Germinal center (tissue), 1 donor: ENCODE measurements around the gene NECTIN4.
"Not testable (repeated sequence)": the region's sequence is repeated elsewhere in the genome, so short reads cannot be mapped to it uniquely, and the experiment has no call there.

Source experiments
- DNase-seq: peaks from one replicate; pipeline ENCODE4 v3.0.0; 2012; ENCODE audit warnings: mixed read lengths, low spot score

NECTIN4 gene

GRCh38 chr1:161089251-161089924, at the start of gene NECTIN4:
NECTIN4 (minus strand) TSS chr1:161089558; CDS start chr1:161089296, 262 bp downstream.
- no peak for DNase-seq

GRCh38 chr1:161138431-161138830, 49.1 kb upstream of the NECTIN4 start:
- no peak for DNase-seq

- DNase-seq, result no peak
Observed at GRCh38 chr1:161137881-161138280, 48.5 kb upstream of the NECTIN4 start.

GRCh38 chr1:161133220-161133740, 43.9 kb upstream of the NECTIN4 start:
- DNase-seq, result no peak

DNA sequence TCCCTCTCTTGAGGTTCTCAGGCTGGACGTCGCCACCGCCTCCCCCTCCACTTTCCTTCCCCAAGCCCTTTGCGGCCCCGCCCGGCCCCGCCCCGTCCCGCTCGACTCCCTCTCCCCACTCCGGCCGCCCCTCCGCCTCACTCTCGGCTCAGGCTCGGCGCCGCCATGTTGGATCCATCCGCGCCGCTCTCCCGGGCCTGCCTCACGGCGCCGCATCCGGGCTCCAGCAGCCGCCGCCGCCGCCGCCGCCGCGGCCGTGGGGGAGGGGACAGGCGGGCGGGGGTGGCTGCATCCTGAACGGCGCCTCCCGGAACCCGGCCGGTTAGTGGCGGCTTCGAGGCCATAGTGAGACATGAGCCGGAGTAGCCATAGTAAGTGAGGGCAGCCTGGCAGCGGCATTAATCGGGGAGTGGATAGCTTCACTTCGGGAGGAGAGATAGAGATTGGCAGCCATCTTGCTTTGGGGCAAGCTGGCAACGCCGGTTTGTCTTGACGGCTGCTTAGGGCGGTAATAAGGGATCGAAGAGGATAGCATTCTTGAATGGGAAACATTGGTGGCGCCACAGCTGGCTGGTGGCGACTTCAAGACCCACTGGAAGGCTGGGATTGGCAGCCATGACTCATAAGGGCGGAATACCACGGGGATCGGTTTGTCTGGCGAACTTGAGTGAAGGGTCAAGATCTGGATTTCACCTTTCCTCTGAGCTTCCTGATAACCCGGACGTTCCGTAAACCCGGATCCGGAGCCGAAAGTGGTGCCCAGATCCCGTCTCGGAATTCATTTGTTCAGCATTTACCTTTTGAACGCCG, 43.3 kb upstream of the NECTIN4 start, which contains the start of gene DEDD:
Gene DEDD (minus strand): TSS at position 258 of the 810 bp plus-strand sequence. CDS start 8,205 bp downstream, outside the sequence.
- peak; percentile 93 for DNase-seq

DNA sequence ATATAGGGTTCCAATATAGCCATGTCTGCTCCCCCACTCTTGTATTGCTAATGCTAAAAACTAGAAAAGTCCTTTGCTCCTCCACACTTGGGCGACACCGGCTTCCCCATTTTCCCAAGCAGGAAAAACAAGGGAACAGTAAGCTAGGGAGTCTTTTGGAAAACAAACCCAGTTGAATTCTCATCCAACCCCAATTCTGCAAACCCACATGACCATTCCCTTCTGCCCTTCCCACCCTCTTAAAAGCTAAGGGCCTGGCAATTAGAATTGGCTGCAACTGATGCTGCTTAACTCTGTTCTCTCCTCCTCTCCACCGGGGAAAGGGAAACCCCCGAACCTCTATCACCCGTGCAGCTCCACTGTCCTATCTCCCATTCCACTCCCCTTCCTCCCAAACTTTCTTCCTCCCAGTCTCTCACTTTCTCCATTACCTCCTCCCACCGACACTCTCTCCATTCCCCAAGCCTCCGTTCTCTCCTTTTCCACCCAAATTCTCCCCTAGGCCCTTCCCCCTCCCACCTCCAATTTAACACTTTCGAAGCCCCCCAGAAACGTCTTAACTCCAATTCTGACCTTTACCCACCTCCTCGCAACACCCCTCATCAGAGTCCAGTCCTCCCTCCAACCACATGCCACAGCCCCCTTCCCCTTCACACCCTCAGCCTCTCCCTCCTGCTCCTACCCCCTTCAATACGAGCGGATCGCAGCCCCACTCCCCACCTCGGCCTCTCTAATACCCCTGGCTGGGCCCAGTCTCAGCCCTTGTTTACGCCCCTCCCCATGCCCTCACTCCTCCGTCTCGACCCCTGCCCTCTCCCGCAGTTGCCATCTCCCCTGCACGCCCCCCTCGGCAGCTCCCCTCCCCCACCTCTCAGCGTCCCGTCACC, 42.4 kb upstream of the NECTIN4 start:
- DNase-seq, result peak; percentile 18

GRCh38 chr1:161130266-161130665, 40.9 kb upstream of the NECTIN4 start:
- no peak for DNase-seq

DNA sequence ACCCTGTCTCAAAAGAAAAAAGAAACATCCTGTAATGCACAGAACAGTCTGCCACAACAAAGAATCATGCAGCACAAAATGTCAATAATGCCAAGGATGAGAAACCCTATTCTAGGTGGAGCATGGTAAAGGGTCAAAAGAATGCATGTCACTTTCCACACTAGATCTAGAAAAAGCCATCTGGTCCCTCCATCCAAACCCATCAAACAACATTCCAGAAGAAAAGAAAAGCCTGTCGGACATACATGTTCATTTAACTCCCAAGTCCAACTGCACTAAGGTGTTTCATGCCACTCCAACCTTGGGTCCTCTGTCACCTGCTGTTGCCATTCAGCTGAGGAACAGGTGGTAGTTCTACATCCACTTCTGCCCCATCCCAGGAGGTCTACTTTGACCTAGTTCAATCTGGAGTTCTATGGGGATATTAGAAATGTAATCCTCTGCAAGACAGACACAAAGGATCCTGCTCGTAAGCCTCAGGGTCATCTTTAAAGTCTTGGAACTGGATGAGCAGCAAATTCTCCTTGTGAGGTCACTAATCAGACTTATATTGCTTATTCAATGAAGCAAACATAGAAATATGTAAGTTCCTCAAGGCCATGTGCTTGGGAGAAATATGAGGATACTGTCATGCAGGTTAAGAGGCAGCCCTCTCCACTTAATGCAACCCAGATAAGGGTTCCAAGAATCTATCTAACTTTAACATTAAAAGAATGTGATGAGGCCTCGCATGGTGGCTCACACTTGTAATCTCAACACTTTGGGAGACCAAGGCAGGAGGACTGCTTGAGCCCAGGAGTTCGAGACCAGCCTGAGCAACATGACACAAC, 39.4 kb upstream of the NECTIN4 start:
- no peak for DNase-seq

DNA sequence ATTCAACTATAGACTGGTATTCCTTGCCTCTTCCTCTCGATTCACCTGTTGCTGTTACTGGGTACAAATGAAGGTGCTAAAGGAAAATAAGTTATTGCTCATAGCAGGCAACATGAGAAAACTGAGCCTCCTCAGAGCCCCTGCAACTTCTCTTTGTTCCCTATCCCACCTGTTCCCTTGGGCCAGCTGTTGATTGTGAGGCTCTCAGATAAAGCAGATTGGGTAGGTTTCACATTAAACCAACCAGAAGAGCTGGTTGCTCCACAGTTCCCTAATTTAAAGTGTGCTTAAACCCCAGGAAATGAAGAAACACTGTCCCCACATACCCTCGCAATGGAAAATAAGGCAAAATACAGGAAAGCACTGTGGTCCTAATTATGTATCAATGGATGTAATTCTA, 38.3 kb upstream of the NECTIN4 start:
- no peak for DNase-seq

DNA sequence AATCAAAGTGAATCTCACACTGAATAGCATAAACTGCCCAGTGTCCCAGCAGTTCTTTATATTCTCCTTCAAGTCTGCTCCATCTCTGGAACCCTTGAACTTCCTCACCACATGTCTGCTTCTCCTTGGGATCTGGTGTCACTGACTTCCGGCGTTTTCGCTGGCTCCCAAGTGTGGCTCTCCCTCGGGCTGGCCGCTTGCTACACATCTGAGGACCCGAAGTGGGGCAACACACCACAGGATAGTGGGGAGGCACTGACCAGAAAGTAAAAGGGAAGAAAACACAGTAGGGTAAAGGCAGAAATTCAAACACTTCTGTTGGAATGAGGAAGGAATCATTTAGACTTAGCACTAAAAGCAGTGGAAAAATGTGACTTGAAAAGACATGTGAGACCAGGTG, 33.6 kb upstream of the NECTIN4 start:
- no peak for DNase-seq

GRCh38 chr1:161121834-161122233, 32.5 kb upstream of the NECTIN4 start:
- DNase-seq, result no peak

GRCh38 chr1:161121042-161121650, 31.8 kb upstream of the NECTIN4 start:
- no peak for DNase-seq

GRCh38 chr1:161119092-161119903, 29.9 kb upstream of the NECTIN4 start:
- DNase-seq, result peak; percentile 82

DNA sequence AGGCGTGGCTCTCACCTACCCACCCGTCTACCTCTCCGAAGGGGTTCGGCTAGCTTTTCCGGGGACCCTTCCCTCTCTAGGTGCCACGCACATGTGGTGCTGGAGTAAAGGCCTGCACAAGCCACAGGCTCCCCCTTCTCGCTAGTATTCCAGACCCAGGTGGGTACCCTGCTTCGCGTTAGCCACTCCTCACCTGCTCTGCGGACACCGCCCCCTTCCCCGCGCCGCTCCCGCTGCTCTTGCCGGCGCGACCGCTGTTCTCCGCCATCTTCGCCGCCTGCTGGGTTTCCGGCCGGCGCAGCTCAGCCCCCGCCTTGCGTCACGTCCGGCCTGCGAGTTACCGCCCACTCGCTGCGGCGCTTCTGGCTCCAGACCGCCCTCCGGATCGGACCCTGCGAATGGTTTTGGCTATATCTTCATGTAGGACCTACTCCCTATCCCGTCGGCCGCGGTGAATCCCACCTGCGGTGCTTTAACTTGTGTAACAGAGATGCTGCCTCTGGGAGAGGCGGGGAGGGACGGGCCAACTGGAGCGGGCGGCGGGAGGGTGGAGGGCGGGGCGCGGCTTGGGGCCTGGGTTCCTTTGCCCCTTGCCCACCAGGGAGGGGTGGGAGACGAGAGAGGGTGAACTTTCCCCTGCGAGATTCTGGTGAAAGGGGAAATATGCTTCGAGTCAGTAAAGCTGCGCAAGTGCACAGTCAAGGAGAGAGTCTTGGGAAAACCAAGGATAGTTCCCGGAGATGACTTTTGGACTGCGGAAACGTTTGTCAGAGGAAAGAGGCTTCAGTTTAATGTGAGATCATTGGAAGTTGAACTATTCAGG, 28.6 kb upstream of the NECTIN4 start, which contains the start of the genes NIT1 and PFDN2:
Gene NIT1 (plus strand): TSS at position 347 of the 823 bp plus-strand sequence. CDS start 72 bp downstream, at position 419.
Gene PFDN2 (minus strand): TSS at position 279 of the 823 bp plus-strand sequence. CDS start 11 bp downstream, at position 268.
- peak; percentile 92 for DNase-seq

DNA sequence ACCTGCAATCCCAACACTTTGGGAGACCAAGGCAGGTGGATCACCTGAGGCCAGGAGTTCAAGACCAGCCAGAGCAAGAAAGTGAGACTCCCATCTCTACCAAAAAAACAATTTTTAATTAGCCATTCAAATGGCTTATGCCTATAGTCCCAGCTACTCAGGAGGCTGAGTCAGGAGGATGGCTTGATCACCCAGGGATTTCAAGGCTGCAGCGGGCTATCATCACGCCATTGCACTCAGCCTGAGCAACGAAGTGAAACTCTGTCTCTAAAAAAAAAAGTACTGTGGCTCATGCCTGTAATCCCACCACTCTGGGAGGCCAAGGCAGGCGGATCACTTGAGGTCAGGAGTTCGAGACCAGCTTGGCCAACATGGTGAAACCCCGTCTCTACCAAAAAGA, 26.6 kb upstream of the NECTIN4 start:
- DNase-seq, result not testable (repeated sequence)

DNA sequence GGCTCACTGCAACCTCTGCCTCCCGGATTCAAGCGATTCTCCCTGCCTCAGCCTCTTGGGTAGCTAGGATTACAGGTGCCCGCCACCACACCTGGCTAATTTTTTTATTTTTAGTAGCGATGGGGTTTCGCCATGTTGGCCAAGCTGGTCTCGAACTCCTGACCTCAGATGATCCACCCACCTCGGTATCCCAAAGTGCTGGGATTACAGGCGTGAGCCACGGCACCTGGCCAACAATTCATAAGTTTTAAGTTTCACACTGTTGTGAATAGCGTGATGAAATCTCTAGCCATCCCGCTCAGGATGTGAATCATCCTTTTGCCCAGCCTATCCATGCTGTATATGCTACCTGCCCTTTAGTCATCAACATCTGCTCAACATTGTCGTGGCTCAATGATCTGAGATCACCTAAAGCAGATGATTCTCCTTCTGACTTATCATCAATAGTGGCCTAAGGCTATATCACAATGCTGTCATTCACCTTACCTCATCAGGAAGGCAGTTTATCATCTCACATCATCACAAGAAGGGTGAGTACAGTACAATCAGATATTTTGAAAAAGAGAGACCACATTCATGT, 25.9 kb upstream of the NECTIN4 start:
- DNase-seq, result no peak

- DNase-seq, result no peak
Observed at GRCh38 chr1:161114556-161114955, 25.2 kb upstream of the NECTIN4 start.

DNA sequence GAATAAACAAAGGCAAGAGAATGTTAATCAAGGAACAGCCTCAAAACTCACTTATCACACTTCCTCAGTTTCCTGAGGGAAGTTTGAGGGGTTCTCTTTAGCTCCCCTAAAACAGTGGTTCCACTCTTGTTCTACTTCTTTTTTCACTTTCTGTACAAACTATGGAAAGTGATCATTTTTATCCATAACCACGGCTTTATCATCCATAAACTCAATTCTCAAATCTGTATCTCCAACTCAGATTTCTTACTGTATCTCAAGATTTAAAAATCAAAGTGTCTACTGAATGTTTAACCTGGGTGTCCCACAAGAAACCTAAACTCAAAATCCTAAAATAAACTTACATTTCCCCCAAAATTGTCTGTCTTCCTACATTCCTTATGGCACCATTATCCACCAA, 24.6 kb upstream of the NECTIN4 start:
- DNase-seq, result no peak
